K562 (cell line): Measurements from ENCODE around the gene CELSR1. TPM values are rescaled to one million over a fixed set of nuclear protein-coding genes. Genes with fewer than 3 reads are reported as not detected.

Source experiments
- CBX8 ChIP-seq: fragments of 200-600 bp; sonication (generic); IDR thresholded peaks from 2 replicates; pipeline ENCODE4 v1.6.1; 2012; ENCODE audit warnings: borderline replicate concordance, mixed run types, low read depth, mild to moderate bottlenecking, moderate library complexity, mixed read lengths, low read length, control low read depth, inconsistent platforms; ENCODE audit not compliant: poor library complexity, severe bottlenecking; ENCODE audit errors: extremely low read depth
- ELF2 ChIP-seq: fragments of 250-450 bp; sonication (Bioruptor Pico); IDR thresholded peaks from 2 replicates; pipeline ENCODE4 v1.5.0; 2021; ENCODE audit warnings: mild to moderate bottlenecking
- ETS1 ChIP-seq: conservative IDR thresholded peaks from 2 replicates; pipeline ENCODE4 v1.6.1; 2011; ENCODE audit warnings: low read depth, mild to moderate bottlenecking, low read length; ENCODE audit not compliant: control insufficient read depth
- EZH2 ChIP-seq: IDR thresholded peaks from 2 replicates; pipeline ENCODE4 v1.6.1; 2012; ENCODE audit warnings: low read depth, mild to moderate bottlenecking, inconsistent platforms, low read length, borderline replicate concordance
- MTA3 ChIP-seq: fragments of 450-650 bp; formaldehyde crosslinking; IDR thresholded peaks from 2 replicates; pipeline ENCODE4 v1.6.1; 2017; ENCODE audit warnings: mild to moderate bottlenecking, borderline replicate concordance
- U2AF1 ChIP-seq: fragments of 200-400 bp; formaldehyde crosslinking; optimal IDR thresholded peaks from 2 replicates; pipeline ENCODE3; 2017; ENCODE audit warnings: mild to moderate bottlenecking, low read depth, low read length, moderate library complexity
- polyA plus RNA-seq, 8 experiments: library from polyadenylated mRNA; depleted of rRNA in 4 of 8; stranded (reverse) in 5 of 8; unstranded in 3 of 8; fragments of >200 nt; fragmentation: Nextera tagmentation in 2 of 8; fragmentation: Illumina TruSeq in 1 of 8; extraction: Ambion mirVana in 2 of 8; extraction: Trizol in 1 of 8; gene quantifications; 2 replicates each; pipeline versions ENCODE4 v1.2.1 to v1.2.3, GENCODE V29; 2011 to 2014; ENCODE audit warnings: inconsistent platforms in 1 of 8, missing spikeins in 1 of 8
- total RNA-seq, 7 experiments: library from RNA; depleted of rRNA in 6 of 7; stranded (reverse); fragments of >200 nt in 6 of 7; fragmentation: Illumina TruSeq in 2 of 7; extraction: Trizol in 2 of 7; gene quantifications; 2 replicates each; pipeline versions ENCODE4 v1.2.1 to v1.2.3, GENCODE V29; 2011 to 2021; ENCODE audit warnings: low replicate concordance in 1 of 7
- TF ChIP-seq, protein P1 (sequence below): fragments of 250-450 bp; sonication (Bioruptor Pico); IDR thresholded peaks from 2 replicates; pipeline ENCODE4 v1.5.0; 2020; ENCODE audit warnings: mild to moderate bottlenecking, borderline replicate concordance

CELSR1 gene
- total and polyA plus RNA-seq, 9 of the 15 experiments (the other 6 are each of a cell fraction or from before 2014, with no cell fraction given): under 0.01 to 0.09 TPM; not detected in 7

GRCh38 chr22:46517255-46517761 lies 20.1 kb downstream of the CELSR1 start (continued):
- TF ChIP-seq CBX8: no peak
- no peak for TF ChIP-seq ELF2
- no peak for TF ChIP-seq ETS1
- no peak for TF ChIP-seq EZH2
- TF ChIP-seq MTA3: no peak
- no peak for TF ChIP-seq U2AF1
- TF ChIP-seq, protein P1, sequence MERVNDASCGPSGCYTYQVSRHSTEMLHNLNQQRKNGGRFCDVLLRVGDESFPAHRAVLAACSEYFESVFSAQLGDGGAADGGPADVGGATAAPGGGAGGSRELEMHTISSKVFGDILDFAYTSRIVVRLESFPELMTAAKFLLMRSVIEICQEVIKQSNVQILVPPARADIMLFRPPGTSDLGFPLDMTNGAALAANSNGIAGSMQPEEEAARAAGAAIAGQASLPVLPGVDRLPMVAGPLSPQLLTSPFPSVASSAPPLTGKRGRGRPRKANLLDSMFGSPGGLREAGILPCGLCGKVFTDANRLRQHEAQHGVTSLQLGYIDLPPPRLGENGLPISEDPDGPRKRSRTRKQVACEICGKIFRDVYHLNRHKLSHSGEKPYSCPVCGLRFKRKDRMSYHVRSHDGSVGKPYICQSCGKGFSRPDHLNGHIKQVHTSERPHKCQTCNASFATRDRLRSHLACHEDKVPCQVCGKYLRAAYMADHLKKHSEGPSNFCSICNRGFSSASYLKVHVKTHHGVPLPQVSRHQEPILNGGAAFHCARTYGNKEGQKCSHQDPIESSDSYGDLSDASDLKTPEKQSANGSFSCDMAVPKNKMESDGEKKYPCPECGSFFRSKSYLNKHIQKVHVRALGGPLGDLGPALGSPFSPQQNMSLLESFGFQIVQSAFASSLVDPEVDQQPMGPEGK (CRISPR knock-in tag): no peak
